OCI-LY1 (cell line): ENCODE data around the gene GPRASP3.

ENCODE experiments used
- H2AFZ ChIP-seq: fragments of 200-600 bp; sonication (generic), shearing (Covaris generic); 2 replicates; pipeline ENCODE4 v1.6.0; 2014; ENCODE audit warnings: antibody characterized with exemption, mild to moderate bottlenecking, low read length
- H3F3A ChIP-seq: fragments of 200-600 bp; sonication (generic), shearing (Covaris generic); 2 replicates; pipeline ENCODE4 v1.6.0; 2014; ENCODE audit warnings: mild to moderate bottlenecking, antibody characterized with exemption, low read length, moderate library complexity; ENCODE audit not compliant: insufficient read depth
- H3K27ac ChIP-seq: fragments of 200-600 bp; sonication (generic); 2 replicates; pipeline ENCODE4 v1.5.1; 2014; ENCODE audit warnings: low read length, mixed run types, mild to moderate bottlenecking, low read depth; ENCODE audit not compliant: poor library complexity, severe bottlenecking
- H3K27me3 ChIP-seq: fragments of 200-600 bp; sonication (generic); 2 replicates; pipeline ENCODE4 v1.6.0; 2014; ENCODE audit warnings: antibody characterized with exemption, mild to moderate bottlenecking, low read length, moderate library complexity; ENCODE audit not compliant: insufficient read depth
- H3K36me3 ChIP-seq: fragments of 200-600 bp; sonication (generic); 2 replicates; pipeline ENCODE4 v1.6.1; 2014; ENCODE audit warnings: mild to moderate bottlenecking, antibody characterized with exemption, low read length, moderate library complexity, mixed read lengths; ENCODE audit not compliant: insufficient read depth
- H3K4me1 ChIP-seq: fragments of 200-600 bp; sonication (generic); 2 replicates; pipeline ENCODE4 v1.5.1; 2014; ENCODE audit warnings: mild to moderate bottlenecking, low read length, moderate library complexity; ENCODE audit not compliant: insufficient read depth, severe bottlenecking
- H3K4me2 ChIP-seq: fragments of 200-600 bp; sonication (generic), shearing (Covaris generic); 2 replicates; pipeline ENCODE4 v1.6.1; 2014; ENCODE audit warnings: low read length
- H3K4me3 ChIP-seq: fragments of 200-600 bp; sonication (generic); 2 replicates; pipeline ENCODE4 v1.5.1; 2014; ENCODE audit warnings: low read length, low read depth, mild to moderate bottlenecking, mixed read lengths; ENCODE audit not compliant: poor library complexity, severe bottlenecking
- H3K79me2 ChIP-seq: fragments of 200-600 bp; shearing (Covaris generic); 2 replicates; pipeline ENCODE4 v1.6.1; 2016; ENCODE audit warnings: mixed run types, low read length, mixed read lengths; ENCODE audit not compliant: insufficient read depth
- H3K9ac ChIP-seq: fragments of 200-600 bp; sonication (generic), shearing (Covaris generic); 2 replicates; pipeline ENCODE4 v1.6.1; 2014; ENCODE audit warnings: mild to moderate bottlenecking, low read length, mixed read lengths
- H3K9me2 ChIP-seq: fragments of 200-600 bp; sonication (generic), shearing (Covaris generic); 2 replicates; pipeline ENCODE4 v1.6.1; 2014; ENCODE audit warnings: low read depth, mild to moderate bottlenecking, low read length, mixed read lengths
- H3K9me3 ChIP-seq: fragments of 200-600 bp; shearing (Covaris generic); 2 replicates; pipeline ENCODE4 v1.6.1; 2014; ENCODE audit warnings: low read length, mixed read lengths
- H4K20me1 ChIP-seq: fragments of 200-600 bp; sonication (generic), shearing (Covaris generic); 2 replicates; pipeline ENCODE4 v1.6.0; 2016; ENCODE audit warnings: mild to moderate bottlenecking, low read length; ENCODE audit not compliant: insufficient read depth
- EZH2 ChIP-seq: fragments of 200-600 bp; sonication (generic), shearing (Covaris generic); IDR thresholded peaks from 2 replicates; pipeline ENCODE4 v1.8.0; 2017; ENCODE audit warnings: borderline replicate concordance, mixed run types, mild to moderate bottlenecking, antibody characterized with exemption, low read length, moderate library complexity, mixed read lengths
- TF ChIP-seq, protein P1 (sequence below): fragments of 200-600 bp; sonication (generic), shearing (Covaris generic); IDR thresholded peaks from 2 replicates; pipeline ENCODE4 v1.5.1; 2017; ENCODE audit warnings: mild to moderate bottlenecking, antibody characterized with exemption, low read length, moderate library complexity, mixed read lengths

Gene GPRASP3

DNA sequence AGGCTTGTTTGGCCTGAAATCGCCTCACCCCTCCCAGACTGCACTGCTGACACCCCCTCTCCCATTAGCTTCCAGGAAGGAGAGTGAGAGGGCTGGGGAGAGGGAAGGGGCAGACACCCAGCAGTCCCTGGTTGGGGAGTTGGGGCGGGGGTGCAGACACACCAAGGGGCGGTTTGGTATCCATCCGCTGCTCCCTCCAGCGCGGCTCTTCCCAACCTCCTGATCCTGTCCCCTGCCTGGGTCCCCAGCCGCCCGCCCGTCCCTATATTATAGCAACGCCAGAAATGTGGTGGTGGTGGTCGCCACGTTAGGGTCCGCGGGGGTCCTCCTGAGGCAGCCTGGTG, 24.9 kb downstream of the GPRASP3 start:
- H2AFZ ChIP-seq = no peak overlapping the region
- H3K4me2 ChIP-seq = no peak overlapping the region

GRCh38 chrX:102745857-102746584, 25.5 kb downstream of the GPRASP3 start:
- Histone ChIP-seq H3F3A (no peaks in the 10 kb centered on the region), H3K36me3 (no peaks in the 10 kb centered on the region), H2AFZ (no peak overlapping the region), H3K9me2 (no peaks in the 10 kb centered on the region), H3K4me1 (no peaks in the 10 kb centered on the region), H3K4me3 (no peak overlapping the region), H3K9ac (no peak overlapping the region), H3K79me2 (no peaks in the 10 kb centered on the region), H3K27me3 (no peaks in the 10 kb centered on the region), H4K20me1 (no peaks in the 10 kb centered on the region), H3K4me2 (no peak overlapping the region), H3K27ac (no peak overlapping the region), H3K9me3 (no peaks in the 10 kb centered on the region)
- no peak for TF ChIP-seq EZH2
- TF ChIP-seq, protein P1, sequence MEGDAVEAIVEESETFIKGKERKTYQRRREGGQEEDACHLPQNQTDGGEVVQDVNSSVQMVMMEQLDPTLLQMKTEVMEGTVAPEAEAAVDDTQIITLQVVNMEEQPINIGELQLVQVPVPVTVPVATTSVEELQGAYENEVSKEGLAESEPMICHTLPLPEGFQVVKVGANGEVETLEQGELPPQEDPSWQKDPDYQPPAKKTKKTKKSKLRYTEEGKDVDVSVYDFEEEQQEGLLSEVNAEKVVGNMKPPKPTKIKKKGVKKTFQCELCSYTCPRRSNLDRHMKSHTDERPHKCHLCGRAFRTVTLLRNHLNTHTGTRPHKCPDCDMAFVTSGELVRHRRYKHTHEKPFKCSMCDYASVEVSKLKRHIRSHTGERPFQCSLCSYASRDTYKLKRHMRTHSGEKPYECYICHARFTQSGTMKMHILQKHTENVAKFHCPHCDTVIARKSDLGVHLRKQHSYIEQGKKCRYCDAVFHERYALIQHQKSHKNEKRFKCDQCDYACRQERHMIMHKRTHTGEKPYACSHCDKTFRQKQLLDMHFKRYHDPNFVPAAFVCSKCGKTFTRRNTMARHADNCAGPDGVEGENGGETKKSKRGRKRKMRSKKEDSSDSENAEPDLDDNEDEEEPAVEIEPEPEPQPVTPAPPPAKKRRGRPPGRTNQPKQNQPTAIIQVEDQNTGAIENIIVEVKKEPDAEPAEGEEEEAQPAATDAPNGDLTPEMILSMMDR = no peak

More for the DNA sequence above, 24.9 kb downstream of the GPRASP3 start:
- Histone ChIP-seq H4K20me1 (no peaks in the 10 kb centered on the region), H3K9me2 (no peaks in the 10 kb centered on the region), H3K27ac (no peak overlapping the region), H3K4me3 (no peak overlapping the region), H3K9ac (no peak overlapping the region), H3K4me1 (no peaks in the 10 kb centered on the region), H3K79me2 (no peaks in the 10 kb centered on the region), H3F3A (no peaks in the 10 kb centered on the region), H3K9me3 (no peaks in the 10 kb centered on the region), H3K27me3 (no peaks in the 10 kb centered on the region), H3K36me3 (no peaks in the 10 kb centered on the region)
- TF ChIP-seq, protein P1 = no peak
- no peak for TF ChIP-seq EZH2

DNA sequence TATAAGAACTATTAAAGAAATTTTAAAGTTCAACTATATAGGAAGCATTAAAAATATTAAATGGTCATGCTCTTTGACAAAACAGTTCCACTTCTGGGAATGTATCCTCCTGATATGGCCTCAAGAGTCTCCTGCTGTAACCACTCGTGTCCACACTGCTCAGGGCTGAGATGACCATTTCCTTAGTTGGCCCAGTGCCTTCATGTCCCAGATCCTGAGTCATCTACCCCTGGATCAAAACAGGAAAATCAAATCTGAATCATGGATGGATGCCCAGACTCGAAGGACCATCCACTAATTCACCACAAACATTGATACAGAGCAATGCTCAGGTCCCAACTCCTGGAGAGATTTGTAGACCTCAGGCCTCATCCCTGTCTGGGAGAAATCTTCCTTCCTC, 44.7 kb downstream of the GPRASP3 start:
- Histone ChIP-seq H4K20me1 (no peaks in the 10 kb centered on the region), H3K9me2 (no peaks in the 10 kb centered on the region), H3K9me3 (no peaks in the 10 kb centered on the region), H2AFZ (no peak overlapping the region), H3F3A (no peaks in the 10 kb centered on the region), H3K27me3 (no peaks in the 10 kb centered on the region), H3K27ac (no peak overlapping the region), H3K4me1 (peaks cover 15% of the 10 kb centered on the region), H3K36me3 (no peaks in the 10 kb centered on the region), H3K9ac (no peak overlapping the region), H3K4me3 (no peak overlapping the region), H3K79me2 (no peaks in the 10 kb centered on the region), H3K4me2 (no peak overlapping the region)
- TF ChIP-seq, protein P1 = no peak
- TF ChIP-seq EZH2 = no peak
